Lung (tissue), 12 donors: ENCODE measurements around the gene GOSR2. TPM values are rescaled to one million over a fixed set of nuclear protein-coding genes. Genes with fewer than 3 reads are reported as not detected.

ENCODE experiments used
- ATAC-seq: fragments of 200-7000 bp; cut with Tn5 transposase; one replicate; pipeline ENCODE4 v1.9.1; 2020; ENCODE audit warnings: moderate number of reproducible peaks; ENCODE audit not compliant: insufficient read depth, low FRiP score
- DNase-seq, 3 donors: peaks; one replicate each; pipeline ENCODE4 v3.0.0-alpha.2; 2013 to 2017
- H3K27ac ChIP-seq, 2 donors: one replicate each; pipeline ENCODE4 v1.5.1; 2013; ENCODE audit warnings: mild to moderate bottlenecking in 2 of 2, moderate library complexity in 2 of 2, control low read depth in 1 of 2, inconsistent platforms in 1 of 2, low read depth in 1 of 2, low read length in 1 of 2
- H3K27me3 ChIP-seq, 3 donors: one replicate each; pipeline ENCODE4 v1.5.1; 2013; ENCODE audit warnings: low read length in 2 of 3; ENCODE audit not compliant: control insufficient read depth in 3 of 3, insufficient read depth in 3 of 3
- H3K36me3 ChIP-seq, 4 donors: one replicate each; pipeline ENCODE4 v1.5.1; 2013; ENCODE audit warnings: low read length in 4 of 4, mild to moderate bottlenecking in 1 of 4, moderate library complexity in 1 of 4; ENCODE audit not compliant: control insufficient read depth in 4 of 4, insufficient read depth in 4 of 4
- H3K4me1 ChIP-seq, 5 donors: one replicate each; pipeline ENCODE4 v1.5.1; 2013; ENCODE audit warnings: low read length in 5 of 5, mild to moderate bottlenecking in 2 of 5, moderate library complexity in 1 of 5; ENCODE audit not compliant: control insufficient read depth in 5 of 5, insufficient read depth in 5 of 5
- H3K4me3 ChIP-seq: one replicate; pipeline ENCODE4 v1.5.1; 2013; ENCODE audit warnings: mild to moderate bottlenecking, control low read depth, moderate library complexity
- H3K9ac ChIP-seq, 2 donors: one replicate each; pipeline ENCODE4 v1.5.1; 2013; ENCODE audit warnings: low read length in 2 of 2, control low read depth in 1 of 2; ENCODE audit not compliant: insufficient read depth in 1 of 2
- H3K9me3 ChIP-seq, 4 donors: one replicate each; pipeline ENCODE4 v1.5.1; 2013; ENCODE audit warnings: low read length in 3 of 4, mild to moderate bottlenecking in 1 of 4, moderate library complexity in 1 of 4; ENCODE audit not compliant: control insufficient read depth in 4 of 4, insufficient read depth in 3 of 4
- CTCF ChIP-seq: IDR thresholded peaks from 2 replicates; pipeline ENCODE4 v1.5.1; 2012; ENCODE audit warnings: mild to moderate bottlenecking; ENCODE audit errors: control extremely low read depth, extremely low read depth
- WGBS, 2 donors: extraction: QIAGEN DNeasy Blood & Tissue Kit; methylation state at CpG; one replicate each; pipeline ENCODE4 v1.1.7; 2013; 5-methylcytosine and 5-hydroxymethylcytosine counted together
- polyA plus RNA-seq, 2 donors: library from polyadenylated mRNA; stranded (reverse); fragments of 200-250 nt; gene quantifications; one replicate each; pipeline ENCODE4 v1.2.1, GENCODE V29; 2013
- total RNA-seq, 2 donors: library from RNA; depleted of rRNA in 1 of 2; stranded (reverse); fragments of >200 nt in 1 of 2; gene quantifications; one replicate each; pipeline ENCODE4 v1.2.1, GENCODE V29; 2014 to 2021
- donor health status: control.
- donor health status: control.
- donor health status: Bipolar disorder and iron deficiency.
- donor health status: healthy.
- donor health status: DM: yes; HTN: yes; CAD: no.

Gene GOSR2
- total and polyA plus RNA-seq, 4 donors, result 22.4 to 52.9 (median 42.0) TPM

- DNase-seq (no peak), ATAC-seq (no peak)
- no peak overlapping the region for H3K27ac ChIP-seq
These were observed 24.6 kb upstream of the GOSR2 start for GRCh38 chr17:46898364-46898763.

GRCh38 chr17:46898860-46899259 lies 24.1 kb upstream of the GOSR2 start:
- WGBS, 2 donors, result 92 to 94% methylated on average over 5 of the region's 5 CpGs
- TF ChIP-seq CTCF, result no peak

More at GRCh38 chr17:46898364-46898763, 24.6 kb upstream of the GOSR2 start:
- TF ChIP-seq CTCF, result no peak
- Histone ChIP-seq H3K4me3 (no peak overlapping the region), H3K9ac (no peak overlapping the region), H3K27me3 (no peaks in the 10 kb centered on the region), H3K9me3 (peaks cover 0 to 6% (median 0%) of the 10 kb centered on the region in 4 donors), H3K36me3 (no peaks in the 10 kb centered on the region), H3K4me1 (peaks cover 0 to 15% (median 0%) of the 10 kb centered on the region in 5 donors)
- 71 to 85% methylated on average over 2 of the region's 2 CpGs for WGBS, 2 donors

GRCh38 chr17:46901291-46901690 lies 21.7 kb upstream of the GOSR2 start:
- TF ChIP-seq CTCF, result no peak
- Histone ChIP-seq H3K9ac (no peak overlapping the region), H3K9me3 (peaks cover 0 to 6% (median 0%) of the 10 kb centered on the region in 4 donors), H3K4me3 (no peak overlapping the region), H3K27me3 (no peaks in the 10 kb centered on the region), H3K4me1 (peaks cover 0 to under 1% (median 0%) of the 10 kb centered on the region in 5 donors), H3K27ac (no peak overlapping the region), H3K36me3 (no peaks in the 10 kb centered on the region)
- 81 to 87% methylated on average over 9 of the region's 9 CpGs for WGBS, 2 donors
- no peak for DNase-seq
- ATAC-seq, result no peak

More at GRCh38 chr17:46898860-46899259, 24.1 kb upstream of the GOSR2 start:
- ATAC-seq (no peak), DNase-seq (no peak)
- Histone ChIP-seq H3K27ac (no peak overlapping the region), H3K27me3 (no peaks in the 10 kb centered on the region), H3K36me3 (no peaks in the 10 kb centered on the region), H3K9me3 (peaks cover 0 to 6% (median 0%) of the 10 kb centered on the region in 4 donors), H3K4me1 (peaks cover 0 to 15% (median 0%) of the 10 kb centered on the region in 5 donors), H3K9ac (no peak overlapping the region), H3K4me3 (no peak overlapping the region)
